ENCODE results near the gene CPED1.
"Not testable (repeated sequence)": the region's sequence is repeated elsewhere in the genome, so short reads cannot be mapped to it uniquely, and the experiment has no call there.

The CPED1 gene

GRCh38 chr7:121005058-121005457 is 16.5 kb downstream of the CPED1 start:
- H3K27ac ChIP-seq (ENCODE audit: extremely low read depth, low read depth, low read length); CTCF ChIA-PET; H3K36me3 ChIP-seq (ENCODE audit: control insufficient read depth in 2 of 2, insufficient read depth in 1 of 2, low read length in 2 of 2); H3K4me3 ChIP-seq (ENCODE audit: low read depth, low read length); H3K4me1 ChIP-seq (ENCODE audit: control insufficient read depth, insufficient read depth, low read length); POLR2A ChIA-PET; H3K9me3 ChIP-seq (ENCODE audit: control insufficient read depth, insufficient read depth, low read depth, low read length): not testable (repeated sequence)
- peak; percentile 87 for TF ChIP-seq ZNF580 (tag by site-specific recombination; IDR thresholded peaks at IDR 0.05)
- TF ChIP-seq ZNF146 (tag by site-specific recombination; IDR thresholded peaks at IDR 0.05) = peak; percentile 99

GRCh38 chr7:121005996-121006584 is 17.6 kb downstream of the CPED1 start:
- TF ChIP-seq ZNF184 (tag by site-specific recombination; IDR thresholded peaks at IDR 0.05) (no peak), MZF1 (tag by site-specific recombination; IDR thresholded peaks at IDR 0.05; ENCODE audit: borderline replicate concordance) (no peak), ZFP41 (tag by site-specific recombination; IDR thresholded peaks at IDR 0.05; ENCODE audit: borderline replicate concordance) (no peak), ZSCAN18 (tag by site-specific recombination; IDR thresholded peaks at IDR 0.05) (no peak), ZNF292 (tag by site-specific recombination; IDR thresholded peaks at IDR 0.05; ENCODE audit: borderline replicate concordance, low read depth) (no peak)

GRCh38 chr7:121006711-121007315 is 18.3 kb downstream of the CPED1 start:
- no peak overlapping the region for H3K4me3 ChIP-seq (ENCODE audit: low read depth, low read length)
- H3K27ac ChIP-seq (ENCODE audit: extremely low read depth, low read depth, low read length) = no peak overlapping the region
- POLR2A ChIA-PET = interaction anchor here (0.6 kb wide), 1 partner anchor 11 kb away, joined by 4 read pairs; no protein-coding TSS in a partner anchor
- CTCF ChIA-PET = interaction anchor here (0.6 to 1.3 kb wide), 2 partner anchors 21 to 75 kb away, joined by 3 to 5 read pairs; no protein-coding TSS in a partner anchor
- no peaks in the 10 kb centered on the region for H3K36me3 ChIP-seq (ENCODE audit: control insufficient read depth in 2 of 2, insufficient read depth in 1 of 2, low read length in 2 of 2)
- no peaks in the 10 kb centered on the region for H3K9me3 ChIP-seq (ENCODE audit: control insufficient read depth, insufficient read depth, low read depth, low read length)
- H3K4me1 ChIP-seq (ENCODE audit: control insufficient read depth, insufficient read depth, low read length) = no peaks in the 10 kb centered on the region
- TF ChIP-seq BCL11B (tag by site-specific recombination; IDR thresholded peaks at IDR 0.05; ENCODE audit: low read depth) = no peak
- no peak for TF ChIP-seq ZNF211 (tag by site-specific recombination; IDR thresholded peaks at IDR 0.05; ENCODE audit: low read depth)
- TF ChIP-seq ZNF26 (tag by site-specific recombination; IDR thresholded peaks at IDR 0.05) = no peak
- no peak for TF ChIP-seq TSHZ1 (tag by site-specific recombination; IDR thresholded peaks at IDR 0.05; ENCODE audit: borderline replicate concordance)
- TF ChIP-seq ZNF629 (tag by site-specific recombination; IDR thresholded peaks at IDR 0.05) = no peak
- TF ChIP-seq ZNF830 (tag by site-specific recombination; IDR thresholded peaks at IDR 0.05; ENCODE audit: low read depth) = no peak
- TF ChIP-seq ZNF202 (tag by site-specific recombination; IDR thresholded peaks at IDR 0.05; ENCODE audit: borderline replicate concordance) = no peak
- no peak for TF ChIP-seq MZF1 (tag by site-specific recombination; IDR thresholded peaks at IDR 0.05; ENCODE audit: borderline replicate concordance)
- no peak for TF ChIP-seq ZNF148 (tag by site-specific recombination; IDR thresholded peaks at IDR 0.05; ENCODE audit: borderline replicate concordance)
- TF ChIP-seq ZNF473 (tag by site-specific recombination; IDR thresholded peaks at IDR 0.05) = no peak
- TF ChIP-seq ZBTB6 (tag by site-specific recombination; IDR thresholded peaks at IDR 0.05) = no peak
- TF ChIP-seq ZNF843 (tag by site-specific recombination; IDR thresholded peaks at IDR 0.05) = no peak
- TF ChIP-seq KLF1 (tag by site-specific recombination; IDR thresholded peaks at IDR 0.05) = no peak

More at GRCh38 chr7:121005996-121006584, 17.6 kb downstream of the CPED1 start:
- Histone ChIP-seq H3K27ac (ENCODE audit: extremely low read depth, low read depth, low read length) (no peak overlapping the region), H3K36me3 (ENCODE audit: control insufficient read depth in 2 of 2, insufficient read depth in 1 of 2, low read length in 2 of 2) (no peaks in the 10 kb centered on the region), H3K4me1 (ENCODE audit: control insufficient read depth, insufficient read depth, low read length) (no peaks in the 10 kb centered on the region), H3K4me3 (ENCODE audit: low read depth, low read length) (no peak overlapping the region), H3K9me3 (ENCODE audit: control insufficient read depth, insufficient read depth, low read depth, low read length) (no peaks in the 10 kb centered on the region)
- CTCF ChIA-PET = no interaction called here
- POLR2A ChIA-PET = no interaction called here
